ENCODE results near the gene NKIRAS1. TPM values are rescaled to one million over a fixed set of nuclear protein-coding genes. Genes with fewer than 3 reads are reported as not detected.
"Not testable (repeated sequence)": the region's sequence is repeated elsewhere in the genome, so short reads cannot be mapped to it uniquely, and the experiment has no call there.

Gene NKIRAS1
- total RNA-seq, 2 experiments from 2014 or later = 2.4 to 3.1 TPM

DNA sequence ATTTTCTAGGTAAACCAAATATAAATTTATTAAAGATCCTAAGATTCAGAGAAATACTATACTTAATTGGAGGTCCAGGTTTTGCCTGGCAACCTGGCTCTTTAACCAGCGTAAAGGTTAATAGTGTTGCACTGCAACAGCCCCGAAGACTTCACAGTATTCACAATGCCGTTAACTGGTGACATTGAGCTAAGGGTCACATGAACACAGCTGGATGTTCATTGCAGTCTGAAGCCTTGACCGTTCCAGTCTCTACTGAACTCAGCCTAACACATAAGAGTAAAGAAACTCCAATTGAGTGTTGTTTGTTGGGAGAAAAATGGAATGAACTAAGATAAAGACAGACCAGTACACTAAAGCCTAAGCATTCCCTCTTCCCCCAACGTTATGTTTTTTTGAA is 26.8 kb downstream of the NKIRAS1 start:
- CTCF ChIA-PET = interaction anchor here (0.6 to 3.0 kb wide), 4 partner anchors 8 to 110 kb away, joined by 3 to 19 read pairs (median 12); no protein-coding TSS in a partner anchor
- H3K4me1 Mint-ChIP-seq (ENCODE audit: low read depth) = no peaks in the 10 kb centered on the region
- H3K27ac Mint-ChIP-seq = no peak overlapping the region
- no peaks in the 10 kb centered on the region for H3K27me3 Mint-ChIP-seq (ENCODE audit: low read depth)
- peaks cover 6% of the 10 kb centered on the region for H3K36me3 Mint-ChIP-seq (ENCODE audit: low read depth)
- no peak overlapping the region for H3K4me3 Mint-ChIP-seq
- DNase-seq = no peak
- H3K9me3 Mint-ChIP-seq = no peaks in the 10 kb centered on the region
- intact Hi-C loops (cut with micrococcal nuclease) = loop anchor here (2.0 to 10.0 kb wide), 4 partner anchors 27 to 1325 kb away; partner anchors contain the start of genes NKIRAS1 and RPL15

DNA sequence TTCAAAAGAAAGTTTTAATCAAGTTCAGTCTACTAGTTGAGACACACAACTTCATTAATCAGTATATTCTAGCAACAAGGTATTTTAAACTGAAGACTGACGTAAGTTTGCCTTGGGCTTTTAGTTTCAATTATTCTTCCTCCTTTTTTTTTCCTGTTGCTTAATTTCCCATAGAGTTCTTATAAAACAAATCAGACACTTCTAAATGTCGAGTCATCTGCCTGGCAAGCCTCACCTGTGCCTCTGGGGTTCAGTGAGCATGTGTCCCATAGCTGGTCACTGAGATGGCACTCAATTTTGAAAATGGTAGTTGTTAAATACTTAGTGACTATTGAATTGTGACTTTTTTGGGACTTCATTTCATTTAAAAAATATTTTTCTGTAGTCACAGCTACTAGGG is 27.4 kb downstream of the NKIRAS1 start:
- peaks cover 4% of the 10 kb centered on the region for H3K36me3 Mint-ChIP-seq (ENCODE audit: low read depth)
- no peaks in the 10 kb centered on the region for H3K4me1 Mint-ChIP-seq (ENCODE audit: low read depth)
- H3K27ac Mint-ChIP-seq = no peak overlapping the region
- no peak overlapping the region for H3K4me3 Mint-ChIP-seq
- CTCF ChIA-PET = interaction anchor here (0.6 to 3.0 kb wide), 6 partner anchors 9 to 110 kb away, joined by 3 to 19 read pairs (median 8); no protein-coding TSS in a partner anchor
- no peaks in the 10 kb centered on the region for H3K9me3 Mint-ChIP-seq
- intact Hi-C loops (cut with micrococcal nuclease) = loop anchor here (2.0 to 10.0 kb wide), 4 partner anchors 27 to 1325 kb away; partner anchors contain the start of genes NKIRAS1 and RPL15
- no peak for DNase-seq
- H3K27me3 Mint-ChIP-seq (ENCODE audit: low read depth) = no peaks in the 10 kb centered on the region

DNA sequence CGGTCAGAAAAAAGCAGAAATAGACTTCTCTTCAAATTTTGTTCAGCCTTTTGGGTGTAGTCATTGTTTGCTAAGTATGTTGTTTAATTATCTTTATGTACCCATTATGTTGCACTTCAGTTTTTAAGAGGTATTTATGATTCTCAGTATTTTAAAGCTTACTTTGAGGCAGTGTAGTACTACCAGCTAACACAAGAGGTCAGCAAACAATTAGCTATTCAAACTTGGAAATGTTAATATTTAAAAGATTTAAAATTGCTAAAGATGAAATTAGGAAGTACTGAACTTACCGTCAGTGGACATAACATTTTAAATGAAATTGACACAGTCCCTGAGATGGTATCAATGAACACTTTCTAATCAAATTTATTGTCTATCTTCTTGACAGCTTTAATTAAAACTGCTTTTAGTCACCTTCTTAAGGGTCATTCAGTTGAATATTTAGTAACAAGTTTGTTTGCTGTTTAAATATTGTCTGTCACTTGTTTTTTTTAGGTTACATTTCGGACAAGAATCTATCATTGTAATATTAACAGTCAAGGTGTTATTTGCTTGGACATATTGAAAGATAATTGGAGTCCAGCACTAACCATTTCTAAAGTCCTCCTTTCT is 28.1 kb downstream of the NKIRAS1 start:
- Mint-ChIP-seq H3K4me1 (ENCODE audit: low read depth) (no peaks in the 10 kb centered on the region), H3K27ac (no peak overlapping the region), H3K4me3 (no peak overlapping the region), H3K27me3 (ENCODE audit: low read depth) (no peaks in the 10 kb centered on the region), H3K9me3 (no peaks in the 10 kb centered on the region), H3K36me3 (ENCODE audit: low read depth) (peaks cover 4% of the 10 kb centered on the region)
- intact Hi-C loops (cut with micrococcal nuclease) = loop anchor here (1.0 to 10.0 kb wide), 6 partner anchors 28 to 1324 kb away; partner anchors contain the start of genes NKIRAS1, NR1D2 and RPL15
- CTCF ChIA-PET = interaction anchor here (0.6 to 3.0 kb wide), 13 partner anchors 9 to 116 kb away, joined by 3 to 19 read pairs (median 4); no protein-coding TSS in a partner anchor
- no peak for DNase-seq

DNA sequence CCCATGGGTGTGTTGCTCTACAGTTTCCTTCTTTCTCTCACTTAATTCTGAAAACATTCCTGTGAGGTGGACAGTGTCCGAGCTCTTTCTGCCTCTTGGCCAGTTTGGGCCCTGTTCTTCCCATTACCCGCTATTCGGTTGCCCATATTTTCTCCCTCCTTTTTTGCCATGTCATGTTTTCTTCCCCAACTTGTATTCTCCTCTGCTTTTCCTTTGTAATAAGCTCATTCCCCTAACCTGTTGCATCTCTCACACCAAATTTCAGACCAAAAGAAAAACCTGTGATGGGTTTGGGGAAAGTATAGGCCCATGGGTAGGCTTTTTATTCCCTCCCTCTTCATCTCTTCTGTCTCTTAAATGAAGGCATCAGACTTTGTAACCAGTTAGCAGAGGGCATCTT is 30.5 kb downstream of the NKIRAS1 start:
- Mint-ChIP-seq H3K27me3 (ENCODE audit: low read depth) (no peaks in the 10 kb centered on the region), H3K36me3 (ENCODE audit: low read depth) (peaks cover 12% of the 10 kb centered on the region), H3K27ac (no peak overlapping the region), H3K4me1 (ENCODE audit: low read depth) (peaks cover 6% of the 10 kb centered on the region), H3K4me3 (no peak overlapping the region), H3K9me3 (no peaks in the 10 kb centered on the region)
- intact Hi-C loops (cut with micrococcal nuclease) = loop anchor here (5.0 to 10.0 kb wide), 2 partner anchors 796 to 1322 kb away; no protein-coding TSS in a partner anchor
- CTCF ChIA-PET = interaction anchor here (0.6 kb wide), 1 partner anchor 112 kb away, joined by 4 read pairs; no protein-coding TSS in a partner anchor
- no peak for DNase-seq

DNA sequence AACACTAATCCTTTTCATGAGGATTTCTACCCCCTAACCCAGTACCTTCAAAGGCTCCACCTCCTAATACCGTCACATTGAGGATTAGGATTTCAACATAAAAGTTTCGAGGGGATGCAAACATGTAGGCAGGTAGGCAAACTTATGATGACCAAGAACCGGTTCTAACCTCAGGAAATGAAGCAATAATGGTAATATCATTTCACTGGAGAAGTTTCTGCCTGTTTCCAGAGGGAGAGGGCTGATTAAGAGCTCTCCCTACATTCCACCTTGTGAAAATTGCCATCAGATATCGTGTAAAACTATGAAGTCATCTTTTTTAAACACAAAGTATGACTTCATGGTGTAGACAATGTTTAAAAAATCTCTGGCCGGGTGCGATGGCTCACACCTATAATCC is 31.6 kb downstream of the NKIRAS1 start:
- Mint-ChIP-seq H3K27me3 (ENCODE audit: low read depth) (no peaks in the 10 kb centered on the region), H3K9me3 (no peaks in the 10 kb centered on the region), H3K27ac (no peak overlapping the region), H3K36me3 (ENCODE audit: low read depth) (peaks cover 11% of the 10 kb centered on the region), H3K4me3 (no peak overlapping the region), H3K4me1 (ENCODE audit: low read depth) (peaks cover 13% of the 10 kb centered on the region)
- intact Hi-C loops (cut with micrococcal nuclease) = loop anchor here (5.0 to 10.0 kb wide), 2 partner anchors 797 to 1320 kb away; no protein-coding TSS in a partner anchor
- no peak for DNase-seq
- CTCF ChIA-PET = interaction anchor here (0.6 to 0.9 kb wide), 2 partner anchors 9 to 51 kb away, joined by 3 read pairs; no protein-coding TSS in a partner anchor

DNA sequence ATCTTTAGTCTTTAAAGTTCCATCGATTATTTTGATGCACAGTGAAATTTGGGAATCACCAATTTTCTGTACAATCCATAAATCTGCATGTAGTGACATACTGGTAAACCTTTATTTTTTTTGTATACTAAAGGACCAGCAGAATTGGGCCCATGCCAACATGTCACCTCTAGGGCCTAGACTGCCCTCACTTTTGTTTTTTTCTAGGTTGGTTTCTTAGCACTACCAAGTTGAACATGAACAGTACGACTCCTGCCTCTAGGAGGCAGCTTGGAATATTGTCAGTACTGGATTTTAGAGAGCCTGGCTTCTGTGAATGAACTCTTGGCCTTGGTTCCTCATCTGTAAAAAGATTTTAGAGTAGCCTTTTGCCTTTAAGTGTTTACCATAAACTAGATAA is 32.3 kb downstream of the NKIRAS1 start:
- DNase-seq = no peak
- no peaks in the 10 kb centered on the region for H3K9me3 Mint-ChIP-seq
- intact Hi-C loops (cut with micrococcal nuclease) = loop anchor here (10.0 kb wide), 1 partner anchor 1320 kb away; no protein-coding TSS in a partner anchor
- CTCF ChIA-PET = interaction anchor here (0.6 to 1.3 kb wide), 3 partner anchors 8 to 50 kb away, joined by 3 to 6 read pairs (median 3); no protein-coding TSS in a partner anchor
- H3K4me3 Mint-ChIP-seq = no peak overlapping the region
- H3K27me3 Mint-ChIP-seq (ENCODE audit: low read depth) = no peaks in the 10 kb centered on the region
- no peak overlapping the region for H3K27ac Mint-ChIP-seq
- peaks cover 10% of the 10 kb centered on the region for H3K36me3 Mint-ChIP-seq (ENCODE audit: low read depth)
- H3K4me1 Mint-ChIP-seq (ENCODE audit: low read depth) = peaks cover 16% of the 10 kb centered on the region

DNA sequence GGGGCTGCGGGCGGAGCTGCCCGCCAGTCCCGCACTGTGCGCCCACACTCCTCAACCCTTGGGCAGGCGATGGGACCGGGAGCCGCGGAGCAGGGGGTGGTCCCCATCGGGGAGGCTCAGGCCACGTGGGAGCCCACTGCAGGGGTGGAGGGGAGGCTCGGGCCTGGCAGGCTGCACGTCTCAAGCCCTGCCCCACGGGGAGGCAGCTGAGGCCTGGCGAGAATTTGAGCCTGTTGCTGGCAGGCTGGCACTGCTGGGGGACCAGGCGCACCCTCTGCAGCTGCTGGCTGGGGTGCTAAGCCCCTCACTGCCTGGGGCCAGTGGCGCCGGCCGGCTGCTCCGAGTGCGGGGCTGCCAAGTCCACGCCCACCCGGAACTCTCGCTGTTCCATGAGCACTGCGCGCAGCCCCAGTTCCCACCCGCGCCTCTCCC is 34.3 kb downstream of the NKIRAS1 start:
- H3K9me3 Mint-ChIP-seq = no peaks in the 10 kb centered on the region
- peaks cover 9% of the 10 kb centered on the region for H3K36me3 Mint-ChIP-seq (ENCODE audit: low read depth)
- H3K4me3 Mint-ChIP-seq = no peak overlapping the region
- H3K27me3 Mint-ChIP-seq (ENCODE audit: low read depth) = no peaks in the 10 kb centered on the region
- H3K4me1 Mint-ChIP-seq (ENCODE audit: low read depth) = peaks cover 21% of the 10 kb centered on the region
- CTCF ChIA-PET = no interaction called here
- DNase-seq = no peak
- intact Hi-C loops (cut with micrococcal nuclease) = loop anchor here (10.0 kb wide), 1 partner anchor 1318 kb away; no protein-coding TSS in a partner anchor
- H3K27ac Mint-ChIP-seq = no peak overlapping the region

DNA sequence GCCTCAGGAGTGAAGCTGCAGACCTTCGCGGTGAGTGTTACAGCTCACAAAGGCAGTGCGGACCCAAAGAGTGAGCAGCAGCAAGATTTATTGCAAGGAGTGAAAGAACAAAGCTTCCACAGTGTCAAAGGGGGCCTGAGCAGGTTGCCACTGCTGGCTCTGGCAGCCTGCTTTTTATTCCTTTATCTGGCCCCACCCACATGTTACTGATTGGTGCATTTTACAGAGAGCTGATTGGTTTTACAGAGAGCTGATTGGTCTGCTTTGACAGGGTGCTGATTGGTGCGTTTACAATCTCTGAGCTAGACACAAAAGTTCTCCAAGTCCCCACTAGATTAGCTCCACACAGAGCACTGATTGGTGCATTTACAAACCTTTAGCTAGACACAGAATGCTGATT is 34.8 kb downstream of the NKIRAS1 start:
- intact Hi-C loops (cut with micrococcal nuclease) = loop anchor here (10.0 kb wide), 1 partner anchor 1317 kb away; no protein-coding TSS in a partner anchor
- H3K36me3 Mint-ChIP-seq (ENCODE audit: low read depth); H3K27ac Mint-ChIP-seq; CTCF ChIA-PET; H3K4me3 Mint-ChIP-seq; DNase-seq; H3K27me3 Mint-ChIP-seq (ENCODE audit: low read depth); H3K9me3 Mint-ChIP-seq: not testable (repeated sequence)
- peaks cover 21% of the 10 kb centered on the region for H3K4me1 Mint-ChIP-seq (ENCODE audit: low read depth)

DNA sequence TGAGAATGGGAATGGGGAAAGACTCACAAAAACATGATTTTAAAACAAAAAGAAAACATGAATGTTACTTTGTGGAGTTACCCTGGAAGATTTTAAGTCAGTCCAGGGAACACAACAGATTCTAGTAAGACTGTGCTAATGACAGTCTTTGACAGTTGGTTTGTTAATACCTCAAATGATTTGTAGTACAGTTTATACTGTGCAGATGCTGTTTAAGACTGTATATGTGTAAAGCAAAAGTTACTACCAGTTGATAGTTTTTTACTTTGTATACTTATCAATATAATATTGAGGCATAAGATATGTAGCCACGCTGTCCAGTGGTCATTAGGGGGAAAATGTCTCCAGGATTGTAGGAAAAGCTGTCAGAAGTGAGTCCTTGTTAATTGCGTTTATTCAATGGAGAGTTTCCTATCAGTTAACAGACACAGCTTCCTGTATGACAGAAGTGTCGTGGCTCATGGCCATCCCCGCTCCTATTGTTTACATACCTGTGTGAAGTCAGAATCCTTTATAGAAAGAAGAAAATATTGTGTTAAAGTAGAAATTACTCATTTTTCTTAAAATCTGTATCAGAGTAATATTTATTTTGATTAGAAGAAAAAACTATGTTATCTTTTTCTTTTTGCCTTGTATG is 36.0 kb downstream of the NKIRAS1 start:
- Mint-ChIP-seq H3K4me3 (no peak overlapping the region), H3K27ac (no peak overlapping the region), H3K9me3 (no peaks in the 10 kb centered on the region), H3K4me1 (ENCODE audit: low read depth) (peaks cover 25% of the 10 kb centered on the region), H3K36me3 (ENCODE audit: low read depth) (peaks cover 9% of the 10 kb centered on the region), H3K27me3 (ENCODE audit: low read depth) (no peaks in the 10 kb centered on the region)
- intact Hi-C loops (cut with micrococcal nuclease) = loop anchor here (10.0 kb wide), 1 partner anchor 1316 kb away; no protein-coding TSS in a partner anchor
- DNase-seq = peak; percentile 23
- CTCF ChIA-PET = no interaction called here

DNA sequence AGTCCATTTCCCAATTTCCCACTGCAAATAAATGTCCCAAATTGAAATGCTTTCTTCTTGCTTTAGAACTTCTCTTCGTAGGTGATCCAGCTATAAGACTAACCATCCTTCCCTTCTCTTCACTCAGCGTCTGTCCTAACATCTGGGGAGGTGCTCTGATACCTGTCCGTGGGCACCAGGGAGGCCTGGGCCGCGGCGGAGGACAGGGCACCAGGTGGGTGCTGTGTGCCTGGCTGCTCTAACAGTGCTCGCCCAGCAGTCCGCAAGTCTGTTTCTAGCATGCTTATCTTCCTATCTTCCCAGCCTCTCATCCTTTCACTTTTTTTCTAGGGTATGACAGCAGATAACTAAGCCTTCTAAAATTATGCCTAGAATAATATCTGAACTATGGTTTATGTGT is 37.3 kb downstream of the NKIRAS1 start:
- Mint-ChIP-seq H3K27me3 (ENCODE audit: low read depth) (no peaks in the 10 kb centered on the region), H3K4me1 (ENCODE audit: low read depth) (peaks cover 25% of the 10 kb centered on the region), H3K36me3 (ENCODE audit: low read depth) (peaks cover 9% of the 10 kb centered on the region), H3K4me3 (no peak overlapping the region), H3K9me3 (no peaks in the 10 kb centered on the region), H3K27ac (no peak overlapping the region)
- DNase-seq = no peak
- CTCF ChIA-PET = interaction anchor here (0.6 to 1.8 kb wide), 3 partner anchors 9 to 57 kb away, joined by 3 to 7 read pairs (median 4); no protein-coding TSS in a partner anchor
- intact Hi-C loops (cut with micrococcal nuclease) = no loop called here

DNA sequence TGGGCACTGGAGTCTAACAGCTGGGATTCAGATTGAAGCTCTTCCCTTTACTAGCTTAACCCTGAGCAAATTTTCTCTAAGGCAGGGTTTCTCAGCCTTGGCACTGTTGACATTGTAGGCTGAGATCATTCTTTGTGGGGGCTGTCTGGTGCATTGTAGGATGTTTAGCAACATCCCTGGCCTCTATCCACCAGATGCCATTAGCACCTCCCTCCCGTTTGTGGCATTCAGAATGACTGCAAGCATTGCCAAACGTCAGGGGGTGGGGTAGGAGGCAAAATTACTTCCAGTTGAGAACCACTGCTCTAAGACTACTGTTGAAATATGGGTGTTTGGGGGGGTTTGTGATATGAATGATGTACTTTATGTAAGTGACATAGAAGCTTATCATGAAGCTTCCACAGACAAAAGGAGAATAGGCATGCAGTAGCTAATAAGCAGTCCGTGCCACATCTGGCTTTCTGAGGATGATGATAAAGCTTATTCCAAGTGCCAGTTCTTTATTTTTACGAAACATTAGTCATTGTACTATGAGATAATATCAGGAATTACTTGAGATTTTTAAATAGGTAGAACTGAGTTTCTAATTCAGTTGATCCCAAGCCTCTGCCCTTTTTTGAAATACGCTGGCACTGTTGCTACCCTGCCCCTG is 39.3 kb downstream of the NKIRAS1 start:
- intact Hi-C loops (cut with micrococcal nuclease) = no loop called here
- DNase-seq = no peak
- H3K9me3 Mint-ChIP-seq = no peaks in the 10 kb centered on the region
- no peak overlapping the region for H3K27ac Mint-ChIP-seq
- H3K4me3 Mint-ChIP-seq = no peak overlapping the region
- H3K4me1 Mint-ChIP-seq (ENCODE audit: low read depth) = peaks cover 28% of the 10 kb centered on the region
- H3K27me3 Mint-ChIP-seq (ENCODE audit: low read depth) = no peaks in the 10 kb centered on the region
- H3K36me3 Mint-ChIP-seq (ENCODE audit: low read depth) = peaks cover 9% of the 10 kb centered on the region
- CTCF ChIA-PET = no interaction called here

DNA sequence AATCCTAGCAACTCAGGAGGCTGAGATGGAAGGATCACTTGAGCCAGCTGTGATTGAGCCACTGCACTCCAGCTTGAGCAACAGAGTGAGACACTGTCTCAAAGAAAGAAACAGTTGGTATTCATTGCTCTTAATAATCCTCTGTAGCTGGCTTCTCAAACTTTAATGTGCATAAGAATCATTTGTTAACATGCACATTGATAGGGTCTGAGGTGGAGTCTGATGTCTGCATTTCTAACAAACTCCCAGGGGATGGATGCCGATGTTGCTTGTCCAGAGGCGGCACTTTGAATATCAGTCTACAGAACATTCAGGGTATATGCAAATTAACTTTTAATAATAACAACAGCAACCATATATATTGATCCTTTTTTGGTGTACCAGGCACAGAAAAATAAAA is 39.9 kb downstream of the NKIRAS1 start:
- Mint-ChIP-seq H3K36me3 (ENCODE audit: low read depth) (peaks cover 7% of the 10 kb centered on the region), H3K9me3 (no peaks in the 10 kb centered on the region), H3K4me3 (no peak overlapping the region), H3K4me1 (ENCODE audit: low read depth) (peaks cover 28% of the 10 kb centered on the region), H3K27ac (no peak overlapping the region), H3K27me3 (ENCODE audit: low read depth) (no peaks in the 10 kb centered on the region)
- DNase-seq = no peak
- intact Hi-C loops (cut with micrococcal nuclease) = no loop called here
- CTCF ChIA-PET = interaction anchor here (0.8 to 1.0 kb wide), 4 partner anchors 8 to 912 kb away, joined by 3 to 5 read pairs (median 4); no protein-coding TSS in a partner anchor

All from activated naive CD4-positive, alpha-beta T cell treated with anti-CD3 and anti-CD28 coated beads for 36 hours (primary cell).